ENCODE results near the gene FZD10.

FZD10 gene

DNA sequence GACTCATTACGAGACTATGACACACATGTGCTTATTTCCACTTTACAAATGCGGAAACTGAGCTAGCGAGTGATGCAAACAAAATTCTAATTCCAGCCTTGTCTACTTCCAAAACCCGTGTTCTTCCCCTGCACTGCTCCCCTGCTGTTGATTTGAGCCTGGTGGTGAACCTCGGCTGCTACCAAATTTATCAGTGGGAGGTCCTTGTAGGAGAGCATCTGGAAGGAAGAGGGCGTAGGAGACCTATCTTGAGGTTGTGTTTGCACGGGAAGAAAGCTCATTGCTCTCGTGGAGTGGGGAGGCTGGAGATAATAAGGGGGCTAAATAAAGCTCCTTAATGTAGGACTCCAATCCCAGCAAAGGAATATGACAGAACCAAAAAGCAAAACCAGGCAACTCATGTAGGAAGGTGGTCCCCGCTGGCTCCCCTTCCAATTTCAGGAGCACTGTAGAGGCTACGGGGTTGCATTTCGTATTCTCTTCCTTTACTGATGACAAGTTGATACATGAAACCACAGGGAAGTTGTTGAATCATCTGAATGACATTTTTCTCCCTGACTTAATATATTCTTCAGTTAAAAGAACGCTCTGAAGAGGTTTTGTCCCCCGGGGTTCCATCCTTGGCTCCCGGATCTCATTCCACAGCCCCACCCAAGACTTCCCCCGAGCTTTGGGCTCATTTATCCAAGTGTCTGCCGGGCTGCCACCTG is 52.6 kb downstream of the FZD10 start:
- Histone ChIP-seq H4K91ac (ENCODE audit: low read depth, low read length) (no peak overlapping the region), H3K9me3 (ENCODE audit: insufficient read depth, low read depth, low read length) (peaks cover 3% of the 10 kb centered on the region), H3K4me3 (ENCODE audit: low read depth, low read length) (no peak overlapping the region), H4K8ac (ENCODE audit: low read depth, low read length) (no peak overlapping the region), H3K4ac (ENCODE audit: low read depth, low read length) (no peak overlapping the region), H3K4me2 (ENCODE audit: low read length) (no peak overlapping the region), H3K9ac (ENCODE audit: low read length) (no peak overlapping the region), H3K14ac (ENCODE audit: low read length) (no peak overlapping the region), H2BK12ac (ENCODE audit: low read length) (no peak overlapping the region), H4K12ac (ENCODE audit: low read depth, low read length) (no peak overlapping the region), H2AFZ (ENCODE audit: insufficient read depth, low read length, poor library complexity) (no peak overlapping the region), H3K23ac (ENCODE audit: low read length) (no peak overlapping the region), H3K27me3 (ENCODE audit: insufficient read depth, low read length) (no peaks in the 10 kb centered on the region), H3K4me1 (ENCODE audit: control insufficient read depth in 1 of 2, insufficient read depth in 2 of 2, low read length in 2 of 2) (no peaks in the 10 kb centered on the region), H2BK5ac (ENCODE audit: low read depth, low read length, poor library complexity) (no peak overlapping the region), H3K79me1 (ENCODE audit: low read length) (no peaks in the 10 kb centered on the region), H3K79me2 (ENCODE audit: control insufficient read depth, insufficient read depth, low read length, poor library complexity) (no peaks in the 10 kb centered on the region), H3K36me3 (ENCODE audit: control insufficient read depth in 1 of 2, insufficient read depth in 2 of 2, low read length in 2 of 2) (no peaks in the 10 kb centered on the region), H3K27ac (ENCODE audit: low read depth, low read length) (no peak overlapping the region), H2AK5ac (ENCODE audit: low read length) (no peak overlapping the region), H2BK120ac (ENCODE audit: insufficient read depth, low read length, poor library complexity) (no peak overlapping the region), H3K18ac (ENCODE audit: low read length) (no peak overlapping the region)
- DNase-seq = peak in 1 of 2 donors; percentile 15
- no CpG with 5 or more reads among the region's 16 CpGs for WGBS (ENCODE audit: extremely low coverage, insufficient coverage, insufficient read length)

Data from trophoblast cell (in vitro differentiated cells and primary cell).